Left kidney (tissue), 2 donors: ENCODE results near the gene TNMD. TPM values are rescaled to one million over a fixed set of nuclear protein-coding genes. Genes with fewer than 3 reads are reported as not detected.
A peak's percentile ranks its signal among the peaks of the same experiment; 100 is the strongest.

ENCODE experiments used
- DNase-seq: peaks from one replicate; pipeline ENCODE4 v3.0.0-alpha.2; 2013
- polyA plus RNA-seq: library from polyadenylated mRNA; unstranded; fragments of 120-200 nt; gene quantifications from one replicate; pipeline ENCODE4 v1.2.1, GENCODE V29; 2013; ENCODE audit not compliant: insufficient read length

TNMD gene
- polyA plus RNA-seq, 1 donor: 3.5 TPM

DNA sequence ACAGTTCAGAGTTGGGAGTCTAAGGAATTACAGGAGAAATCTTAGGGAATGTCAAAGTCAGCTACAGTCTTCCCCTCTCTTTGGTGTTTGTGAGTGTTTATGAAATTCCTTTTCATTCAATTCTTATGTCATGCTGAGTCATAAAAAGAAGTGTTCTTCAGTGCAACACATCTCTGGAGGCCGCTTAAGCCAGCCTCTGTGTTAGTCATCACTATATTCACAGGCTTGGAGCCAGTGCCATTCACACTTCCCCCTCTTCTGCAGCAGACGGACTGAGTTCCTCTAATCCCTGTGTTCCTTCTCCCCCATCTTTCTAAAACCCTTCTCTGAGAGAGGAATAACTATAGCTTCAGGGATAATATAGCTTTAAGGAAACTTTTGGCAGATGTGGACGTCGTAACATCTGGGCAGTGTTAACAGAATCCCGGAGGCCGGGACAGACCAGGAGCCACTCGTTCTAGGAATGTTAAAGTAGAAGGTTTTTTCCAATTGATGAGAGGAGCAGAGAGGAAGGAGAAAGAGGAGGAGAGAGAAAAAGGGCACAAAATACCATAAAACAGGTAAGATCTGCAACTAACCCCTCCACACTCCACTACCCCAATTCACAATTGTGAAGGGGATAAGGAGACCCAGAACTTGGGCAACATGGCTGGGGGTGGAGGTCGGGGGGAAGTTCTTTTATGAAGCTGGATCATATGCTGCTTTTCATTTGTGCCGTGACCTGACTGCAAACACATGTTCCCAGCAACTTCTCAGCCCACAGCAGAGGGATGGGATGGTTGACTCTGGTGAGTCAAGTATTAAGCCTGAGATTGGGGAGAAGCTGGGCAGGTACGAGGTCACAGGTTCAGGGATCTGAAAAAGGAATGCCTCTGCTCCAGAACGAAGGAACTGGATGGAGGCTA, 59.5 kb downstream of the TNMD start, which contains the start of gene SRPX2:
TSS of gene SRPX2 (plus strand) at position 244 of the 905 bp plus-strand sequence. CDS start 2,124 bp downstream, outside the sequence.
- no peak for DNase-seq

DNA sequence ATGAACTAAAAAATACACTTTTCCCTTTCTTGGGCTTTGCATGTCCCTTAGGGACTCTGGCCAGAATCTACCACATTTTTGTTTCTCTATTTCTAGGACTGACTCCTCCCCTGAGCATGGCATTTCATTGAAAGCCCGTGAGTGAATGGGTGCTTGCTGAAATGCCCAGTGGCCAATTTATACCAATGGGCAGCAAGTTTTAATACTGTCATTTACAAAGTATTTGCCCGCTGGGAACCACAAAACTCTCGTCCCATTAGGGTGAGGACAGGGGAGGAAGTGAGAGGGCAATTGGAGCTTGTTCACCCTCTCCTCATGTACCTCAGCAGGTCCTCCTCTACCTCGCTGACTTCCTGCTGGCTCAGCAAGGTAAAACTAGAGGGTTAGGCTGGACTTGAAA, 60.4 kb downstream of the TNMD start:
- DNase-seq: no peak

DNA sequence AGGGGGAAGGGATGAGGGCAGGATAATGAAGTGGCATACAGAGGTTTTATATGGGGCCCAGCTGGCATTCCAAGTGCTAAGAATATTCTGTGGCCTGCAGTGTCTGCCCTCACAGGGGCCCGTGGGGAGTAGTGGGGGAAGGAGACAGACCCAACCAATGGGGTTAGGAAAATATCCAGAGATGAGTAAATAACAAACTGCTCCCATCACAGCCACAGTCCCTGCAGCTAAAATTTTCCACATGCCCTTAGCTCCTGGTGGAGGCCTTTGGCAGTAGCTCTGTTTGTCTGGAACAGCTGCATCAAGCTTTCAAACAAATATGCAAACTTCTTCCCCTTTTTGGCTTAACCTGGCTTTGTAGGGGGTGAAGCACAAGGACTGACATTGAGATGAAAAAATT, 62.4 kb downstream of the TNMD start:
- DNase-seq: no peak

DNA sequence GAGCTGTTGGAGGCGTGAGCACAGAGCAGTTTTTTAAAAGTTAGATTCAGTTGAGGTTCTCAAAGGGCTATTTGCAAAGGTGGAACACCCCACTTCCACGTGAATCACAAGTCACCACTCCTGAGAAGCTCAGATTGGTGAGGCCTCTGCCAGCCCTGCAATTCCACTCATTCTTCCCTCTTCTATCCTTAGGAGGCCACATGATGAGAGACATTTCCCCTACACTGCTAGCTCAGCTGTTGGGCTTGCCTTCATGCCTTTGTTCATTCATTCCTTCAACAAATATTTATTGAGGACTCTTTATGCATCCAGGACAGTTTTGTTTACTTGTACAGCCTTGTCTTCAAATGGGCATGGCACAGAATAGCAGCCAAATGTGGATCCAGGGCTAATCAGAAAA, 63.0 kb downstream of the TNMD start:
- no peak for DNase-seq

DNA sequence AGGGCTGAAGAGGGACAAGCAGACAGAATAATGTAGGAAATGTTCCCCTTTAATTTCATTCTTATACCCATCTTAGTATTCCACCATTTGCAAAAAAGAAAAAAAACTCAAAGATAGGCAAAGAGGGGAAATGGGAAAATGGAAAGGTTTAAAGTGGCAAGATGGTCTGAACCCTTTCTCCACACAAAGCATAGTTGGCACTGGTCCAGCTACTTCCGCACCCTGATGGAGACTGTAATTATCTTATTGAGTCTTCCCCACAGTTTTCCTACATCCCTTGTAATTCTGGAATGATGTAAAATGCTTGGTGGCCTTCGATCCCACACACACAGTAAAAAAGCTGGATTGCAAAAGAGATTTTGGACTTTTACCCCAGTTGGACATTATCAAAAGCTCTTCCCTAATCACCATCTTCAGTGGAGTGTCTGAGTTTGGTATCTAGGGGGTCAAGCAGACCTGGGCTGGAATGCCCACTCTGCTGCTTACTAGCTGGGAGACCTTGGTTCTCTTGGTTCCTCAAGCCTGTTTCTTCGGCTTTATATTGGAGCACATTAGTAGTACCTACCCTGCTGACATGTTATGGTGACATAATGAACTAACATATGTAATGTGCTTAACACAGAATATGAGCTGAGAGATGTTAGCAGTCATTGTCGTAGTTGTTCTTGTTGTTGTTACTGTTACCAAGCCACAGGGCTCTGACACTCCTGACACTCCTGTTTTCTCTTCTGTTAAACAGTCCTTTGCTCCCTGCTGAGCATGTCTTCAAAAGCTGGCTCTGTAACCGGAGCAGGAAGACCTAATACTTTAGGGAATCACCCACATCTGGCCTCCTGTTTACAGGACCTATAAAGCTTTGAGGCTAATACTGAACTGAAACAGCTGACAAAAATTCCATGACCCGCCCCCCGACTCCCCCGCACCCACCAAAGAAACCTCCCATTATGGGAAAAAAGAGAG, 64.0 kb downstream of the TNMD start:
- peak; percentile 36 for DNase-seq

Other genes with a start within 250 kb of the TNMD start
- gene PCDH19, start 174.7 kb upstream of the TNMD start, polyA plus RNA-seq: 2.2 TPM
- 173 TPM for gene TSPAN6, start 51.9 kb downstream of the TNMD start, polyA plus RNA-seq
- gene SRPX2, start 59.3 kb downstream of the TNMD start, polyA plus RNA-seq: 16.9 TPM
- gene SYTL4, start 147.2 kb downstream of the TNMD start, polyA plus RNA-seq: 24.5 TPM
- gene CSTF2, start 235.5 kb downstream of the TNMD start, polyA plus RNA-seq: 24.2 TPM